Fibroblast of pulmonary artery (primary cell): ENCODE results near the gene TTBK2.

Experiments
- DNase-seq: peaks from one replicate; pipeline ENCODE4 v3.0.0-alpha.2; 2010; ENCODE audit warnings: low read depth
- H3K4me3 ChIP-seq: replicated peaks from 2 replicates; pipeline ENCODE4 v1.5.1; 2011; ENCODE audit warnings: low read depth, mild to moderate bottlenecking, control low read depth, low read length, moderate library complexity
- TF ChIP-seq, protein P1 (sequence below): IDR thresholded peaks from 2 replicates; pipeline ENCODE4 v1.5.1; 2011; ENCODE audit warnings: mild to moderate bottlenecking, control low read depth, low read length, inconsistent platforms; ENCODE audit errors: missing control alignments

The TTBK2 gene

DNA sequence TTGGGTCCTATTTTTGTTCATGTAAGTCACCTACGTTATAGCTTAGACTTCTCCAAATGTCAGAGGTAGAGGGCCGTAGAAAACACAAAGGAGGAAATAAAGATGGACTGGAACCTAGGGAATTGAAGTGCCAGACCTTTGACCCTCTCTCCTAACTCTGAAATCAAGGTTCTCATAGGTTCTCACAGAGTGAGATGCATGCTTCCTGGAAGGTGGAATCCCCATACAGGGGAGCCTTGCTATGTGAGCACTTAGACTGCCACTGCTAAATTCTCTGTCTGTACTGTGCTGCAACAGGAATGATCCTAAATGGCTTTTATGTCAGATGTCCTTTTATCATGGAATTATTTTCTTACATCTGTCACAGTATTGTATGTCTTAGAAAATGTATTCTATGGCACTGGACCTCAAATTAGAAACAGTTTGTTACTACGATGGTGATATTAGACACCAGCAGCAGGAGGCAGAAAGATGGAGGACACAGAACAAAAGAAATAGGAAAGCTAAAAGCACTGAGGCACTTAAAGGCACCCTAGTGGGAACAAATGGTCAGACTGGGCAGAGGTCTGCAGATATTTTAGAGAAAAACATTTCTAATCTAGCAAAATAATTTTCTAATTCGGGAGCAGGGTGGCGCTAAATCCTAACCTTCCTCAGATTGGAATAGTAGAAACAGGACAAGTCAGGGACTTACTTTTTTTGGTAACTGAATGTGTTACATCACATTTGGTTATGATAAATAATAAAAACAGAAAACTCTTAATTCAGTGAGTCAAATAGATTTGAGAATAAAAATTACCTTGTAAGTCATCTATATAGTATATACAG is 123.4 kb downstream of the TTBK2 start:
- DNase-seq: peak; percentile 31
- TF ChIP-seq, protein P1, sequence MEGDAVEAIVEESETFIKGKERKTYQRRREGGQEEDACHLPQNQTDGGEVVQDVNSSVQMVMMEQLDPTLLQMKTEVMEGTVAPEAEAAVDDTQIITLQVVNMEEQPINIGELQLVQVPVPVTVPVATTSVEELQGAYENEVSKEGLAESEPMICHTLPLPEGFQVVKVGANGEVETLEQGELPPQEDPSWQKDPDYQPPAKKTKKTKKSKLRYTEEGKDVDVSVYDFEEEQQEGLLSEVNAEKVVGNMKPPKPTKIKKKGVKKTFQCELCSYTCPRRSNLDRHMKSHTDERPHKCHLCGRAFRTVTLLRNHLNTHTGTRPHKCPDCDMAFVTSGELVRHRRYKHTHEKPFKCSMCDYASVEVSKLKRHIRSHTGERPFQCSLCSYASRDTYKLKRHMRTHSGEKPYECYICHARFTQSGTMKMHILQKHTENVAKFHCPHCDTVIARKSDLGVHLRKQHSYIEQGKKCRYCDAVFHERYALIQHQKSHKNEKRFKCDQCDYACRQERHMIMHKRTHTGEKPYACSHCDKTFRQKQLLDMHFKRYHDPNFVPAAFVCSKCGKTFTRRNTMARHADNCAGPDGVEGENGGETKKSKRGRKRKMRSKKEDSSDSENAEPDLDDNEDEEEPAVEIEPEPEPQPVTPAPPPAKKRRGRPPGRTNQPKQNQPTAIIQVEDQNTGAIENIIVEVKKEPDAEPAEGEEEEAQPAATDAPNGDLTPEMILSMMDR: peak; percentile 7
- no peak overlapping the region for H3K4me3 ChIP-seq

DNA sequence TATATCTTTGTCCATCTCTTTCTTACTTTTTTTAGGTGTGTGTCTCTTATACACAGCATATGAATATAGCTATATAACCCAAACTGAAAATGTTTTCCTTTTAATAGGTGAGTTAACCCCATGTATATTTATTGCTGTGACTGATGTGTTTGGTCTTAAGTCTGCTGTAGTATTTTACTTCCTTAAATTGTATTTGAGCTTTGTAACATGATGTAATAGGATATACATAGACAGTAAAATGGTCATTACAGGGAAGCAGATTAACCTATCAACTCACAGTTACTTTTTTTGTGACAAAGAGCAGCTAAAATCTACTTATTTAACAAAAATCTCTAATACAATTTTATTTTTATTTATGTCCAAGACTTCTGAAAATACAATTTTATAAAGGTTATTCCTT is 131.9 kb downstream of the TTBK2 start:
- DNase-seq: no peak
- TF ChIP-seq, protein P1: no peak
- no peak overlapping the region for H3K4me3 ChIP-seq

DNA sequence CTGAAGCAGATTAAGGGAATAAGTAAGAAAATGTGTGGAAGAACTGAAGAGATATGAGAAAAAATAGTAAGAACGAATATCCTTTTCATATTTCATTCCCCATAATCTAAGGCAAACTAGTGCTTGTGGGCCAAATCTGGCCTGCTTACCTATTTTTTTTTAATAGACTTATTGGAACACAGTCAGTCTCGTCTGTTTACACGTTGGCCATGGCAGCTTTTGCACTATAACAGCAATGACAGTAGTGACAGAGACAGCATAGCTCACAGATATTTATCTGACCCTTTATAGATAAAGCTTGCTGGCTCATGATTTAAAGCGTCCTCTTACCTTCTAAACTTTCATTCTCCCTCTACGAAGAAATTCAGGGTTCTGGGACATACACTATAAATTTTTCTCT is 133.6 kb downstream of the TTBK2 start:
- DNase-seq: no peak
- TF ChIP-seq, protein P1: no peak
- H3K4me3 ChIP-seq: no peak overlapping the region

- TF ChIP-seq, protein P1: no peak
- H3K4me3 ChIP-seq: no peak overlapping the region
- DNase-seq: no peak
Observed at GRCh38 chr15:42785569-42785968, 135.0 kb downstream of the TTBK2 start.

DNA sequence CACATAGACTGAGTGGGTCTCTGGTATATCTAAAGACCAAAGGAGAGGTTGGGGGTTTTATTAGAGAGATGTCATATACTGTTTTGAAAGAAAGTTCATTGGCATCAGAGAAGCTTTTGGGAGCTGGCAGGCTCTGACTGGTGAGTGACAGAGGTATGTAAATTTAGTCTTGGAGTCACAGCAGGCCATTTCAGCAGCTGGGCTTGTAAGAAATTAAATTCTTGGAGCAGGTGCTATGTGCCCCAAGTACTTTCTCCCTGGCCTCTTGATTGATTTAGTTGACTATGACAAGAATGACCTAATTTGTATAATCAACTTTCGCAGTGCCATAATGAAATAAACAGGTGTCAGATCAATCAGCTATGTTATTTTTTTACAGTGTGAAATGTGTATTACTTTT is 135.9 kb downstream of the TTBK2 start:
- TF ChIP-seq, protein P1: no peak

GRCh38 chr15:42782716-42783115 is 137.9 kb downstream of the TTBK2 start:
- no peak for DNase-seq
- H3K4me3 ChIP-seq: no peak overlapping the region
- TF ChIP-seq, protein P1: no peak

More for the DNA sequence above, 135.9 kb downstream of the TTBK2 start:
- H3K4me3 ChIP-seq: no peak overlapping the region
- no peak for DNase-seq

DNA sequence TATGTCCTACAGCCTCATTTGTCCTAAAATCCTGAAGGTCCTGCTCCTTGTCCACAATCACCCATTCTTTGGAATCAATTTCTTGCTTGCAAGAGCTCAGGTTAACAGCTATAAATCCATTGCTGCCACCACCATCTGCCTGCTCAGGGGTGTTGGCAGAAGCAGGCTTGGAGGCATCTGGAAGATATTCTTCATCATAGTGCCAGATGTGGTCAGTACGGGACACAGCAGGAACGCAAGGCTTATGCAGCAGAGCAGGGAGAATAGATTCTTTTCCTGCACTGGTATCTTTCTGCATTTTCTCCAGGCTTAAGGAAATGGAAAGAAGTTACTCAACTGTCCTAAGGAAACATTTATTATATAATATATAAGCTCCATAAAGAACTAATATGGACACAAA is 145.2 kb downstream of the TTBK2 start:
- H3K4me3 ChIP-seq: no peak overlapping the region
- TF ChIP-seq, protein P1: no peak
- no peak for DNase-seq
